ENCODE results near the gene MAD2L1BP. TPM values are rescaled to one million over a fixed set of nuclear protein-coding genes. Genes with fewer than 3 reads are reported as not detected.
"Not testable (repeated sequence)": the region's sequence is repeated elsewhere in the genome, so short reads cannot be mapped to it uniquely, and the experiment has no call there.

MAD2L1BP gene
- total RNA-seq, 1 experiment from 2014 or later: 44.2 TPM

DNA sequence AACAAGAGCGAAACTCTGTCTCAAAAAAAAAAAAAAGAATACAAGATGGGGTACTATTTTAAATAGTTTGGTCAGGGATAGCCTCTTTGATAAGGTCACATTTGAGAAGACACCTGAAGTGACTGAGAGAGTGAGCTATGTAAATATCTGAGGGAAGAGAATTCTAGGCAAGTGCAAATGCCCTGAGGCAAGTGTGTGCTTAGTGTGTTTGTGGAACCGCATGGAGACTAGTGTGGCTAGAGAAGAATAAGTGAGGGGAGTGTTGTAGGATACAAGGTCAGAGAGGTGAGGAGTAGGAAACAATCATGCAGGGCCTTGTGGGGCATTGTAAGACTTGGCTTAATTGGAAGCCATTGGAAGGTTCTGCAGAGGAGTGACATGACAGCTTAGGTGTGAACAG, 12.6 kb downstream of the MAD2L1BP start:
- intact Hi-C loops (cut with micrococcal nuclease; ENCODE audit: unreplicated experiment): no loop called here
- no peak for ATAC-seq

DNA sequence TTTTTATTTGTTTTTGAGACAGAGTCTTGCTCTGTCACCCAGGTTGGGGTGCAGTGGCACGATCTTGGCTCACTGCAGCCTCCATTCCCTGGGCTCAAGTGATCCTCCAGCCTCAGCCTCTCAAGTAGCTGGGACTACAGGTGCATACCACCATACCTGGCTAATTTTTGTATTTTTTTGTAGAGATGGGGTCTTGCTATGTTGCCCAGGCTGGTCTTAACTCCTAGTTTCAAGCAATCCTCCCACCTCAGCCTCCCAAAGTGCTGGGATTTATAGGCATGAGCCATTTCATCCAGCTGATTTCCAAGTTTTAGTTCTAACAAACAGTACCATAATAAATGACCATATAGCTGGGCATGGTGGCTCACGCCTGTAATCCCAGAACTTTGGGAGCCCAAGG, 17.2 kb downstream of the MAD2L1BP start:
- H3K9me3 ChIP-seq (ENCODE audit: control insufficient read depth, insufficient read depth, low read depth, low read length); ATAC-seq; BruUV-seq (replicated peaks); H3K27ac ChIP-seq (ENCODE audit: low read length); POLR2A ChIA-PET; H3K27me3 ChIP-seq (ENCODE audit: control insufficient read depth, insufficient read depth, low read length); intact Hi-C loops (cut with micrococcal nuclease; ENCODE audit: unreplicated experiment); CTCF ChIA-PET; H3K36me3 ChIP-seq (ENCODE audit: control insufficient read depth, insufficient read depth, low read length); H3K4me3 ChIP-seq (ENCODE audit: low read depth in 2 of 2, low read length in 2 of 2); H3K4me1 ChIP-seq (ENCODE audit: control insufficient read depth, insufficient read depth, low read length); in situ Hi-C loops (cut with HindIII; ENCODE audit: low pct_unique_long_range_greater_than_20kb, low sequenced_read_pairs); DNase-seq (ENCODE audit: low read depth, low spot score): not testable (repeated sequence)

More for the DNA sequence above, 12.6 kb downstream of the MAD2L1BP start:
- no peak for DNase-seq (ENCODE audit: low read depth, low spot score)
- ChIA-PET POLR2A (no interaction called here), CTCF (no interaction called here)
- peaks cover 2% of the 10 kb centered on the region; the same call in 1 of the 2 replicates for H3K4me1 ChIP-seq (ENCODE audit: control insufficient read depth, insufficient read depth, low read length)
- H3K27ac ChIP-seq (ENCODE audit: low read length): no peak overlapping the region
- BruUV-seq (replicated peaks): no TSS peak
- H3K27me3 ChIP-seq (ENCODE audit: control insufficient read depth, insufficient read depth, low read length): no peaks in the 10 kb centered on the region
- in situ Hi-C loops (cut with HindIII; ENCODE audit: low pct_unique_long_range_greater_than_20kb, low sequenced_read_pairs): no loop called here
- no peaks in the 10 kb centered on the region for H3K36me3 ChIP-seq (ENCODE audit: control insufficient read depth, insufficient read depth, low read length)
- H3K4me3 ChIP-seq (ENCODE audit: low read depth in 2 of 2, low read length in 2 of 2): no peak overlapping the region
- no peak for TF ChIP-seq TCF7L2 (IDR thresholded peaks at IDR 0.05; ENCODE audit: low read depth, low read length)
- no peak for TF ChIP-seq SIN3A (IDR thresholded peaks at IDR 0.05; ENCODE audit: borderline replicate concordance, insufficient read depth, low read depth, low read length)
- TF ChIP-seq, protein P1, sequence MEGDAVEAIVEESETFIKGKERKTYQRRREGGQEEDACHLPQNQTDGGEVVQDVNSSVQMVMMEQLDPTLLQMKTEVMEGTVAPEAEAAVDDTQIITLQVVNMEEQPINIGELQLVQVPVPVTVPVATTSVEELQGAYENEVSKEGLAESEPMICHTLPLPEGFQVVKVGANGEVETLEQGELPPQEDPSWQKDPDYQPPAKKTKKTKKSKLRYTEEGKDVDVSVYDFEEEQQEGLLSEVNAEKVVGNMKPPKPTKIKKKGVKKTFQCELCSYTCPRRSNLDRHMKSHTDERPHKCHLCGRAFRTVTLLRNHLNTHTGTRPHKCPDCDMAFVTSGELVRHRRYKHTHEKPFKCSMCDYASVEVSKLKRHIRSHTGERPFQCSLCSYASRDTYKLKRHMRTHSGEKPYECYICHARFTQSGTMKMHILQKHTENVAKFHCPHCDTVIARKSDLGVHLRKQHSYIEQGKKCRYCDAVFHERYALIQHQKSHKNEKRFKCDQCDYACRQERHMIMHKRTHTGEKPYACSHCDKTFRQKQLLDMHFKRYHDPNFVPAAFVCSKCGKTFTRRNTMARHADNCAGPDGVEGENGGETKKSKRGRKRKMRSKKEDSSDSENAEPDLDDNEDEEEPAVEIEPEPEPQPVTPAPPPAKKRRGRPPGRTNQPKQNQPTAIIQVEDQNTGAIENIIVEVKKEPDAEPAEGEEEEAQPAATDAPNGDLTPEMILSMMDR (IDR thresholded peaks at IDR 0.05): no peak
- H3K9me3 ChIP-seq (ENCODE audit: control insufficient read depth, insufficient read depth, low read depth, low read length): no peaks in the 10 kb centered on the region

GRCh38 chr6:43657221-43657802, 21.7 kb downstream of the MAD2L1BP start:
- H3K27ac ChIP-seq (ENCODE audit: low read length): no peak overlapping the region
- ATAC-seq (no peak), DNase-seq (ENCODE audit: low read depth, low spot score) (no peak)
- H3K4me3 ChIP-seq (ENCODE audit: low read depth in 2 of 2, low read length in 2 of 2): no peak overlapping the region
- POLR2A ChIA-PET: no interaction called here
- TF ChIP-seq POLR2AphosphoS5 (IDR thresholded peaks at IDR 0.05; ENCODE audit: low read depth, low read length) (no peak), SIN3A (IDR thresholded peaks at IDR 0.05; ENCODE audit: borderline replicate concordance, insufficient read depth, low read depth, low read length) (no peak), TCF7L2 (IDR thresholded peaks at IDR 0.05; ENCODE audit: low read depth, low read length) (no peak)
- TF ChIP-seq, protein P1 (IDR thresholded peaks at IDR 0.05): no peak
- TF ChIP-seq, protein P2, sequence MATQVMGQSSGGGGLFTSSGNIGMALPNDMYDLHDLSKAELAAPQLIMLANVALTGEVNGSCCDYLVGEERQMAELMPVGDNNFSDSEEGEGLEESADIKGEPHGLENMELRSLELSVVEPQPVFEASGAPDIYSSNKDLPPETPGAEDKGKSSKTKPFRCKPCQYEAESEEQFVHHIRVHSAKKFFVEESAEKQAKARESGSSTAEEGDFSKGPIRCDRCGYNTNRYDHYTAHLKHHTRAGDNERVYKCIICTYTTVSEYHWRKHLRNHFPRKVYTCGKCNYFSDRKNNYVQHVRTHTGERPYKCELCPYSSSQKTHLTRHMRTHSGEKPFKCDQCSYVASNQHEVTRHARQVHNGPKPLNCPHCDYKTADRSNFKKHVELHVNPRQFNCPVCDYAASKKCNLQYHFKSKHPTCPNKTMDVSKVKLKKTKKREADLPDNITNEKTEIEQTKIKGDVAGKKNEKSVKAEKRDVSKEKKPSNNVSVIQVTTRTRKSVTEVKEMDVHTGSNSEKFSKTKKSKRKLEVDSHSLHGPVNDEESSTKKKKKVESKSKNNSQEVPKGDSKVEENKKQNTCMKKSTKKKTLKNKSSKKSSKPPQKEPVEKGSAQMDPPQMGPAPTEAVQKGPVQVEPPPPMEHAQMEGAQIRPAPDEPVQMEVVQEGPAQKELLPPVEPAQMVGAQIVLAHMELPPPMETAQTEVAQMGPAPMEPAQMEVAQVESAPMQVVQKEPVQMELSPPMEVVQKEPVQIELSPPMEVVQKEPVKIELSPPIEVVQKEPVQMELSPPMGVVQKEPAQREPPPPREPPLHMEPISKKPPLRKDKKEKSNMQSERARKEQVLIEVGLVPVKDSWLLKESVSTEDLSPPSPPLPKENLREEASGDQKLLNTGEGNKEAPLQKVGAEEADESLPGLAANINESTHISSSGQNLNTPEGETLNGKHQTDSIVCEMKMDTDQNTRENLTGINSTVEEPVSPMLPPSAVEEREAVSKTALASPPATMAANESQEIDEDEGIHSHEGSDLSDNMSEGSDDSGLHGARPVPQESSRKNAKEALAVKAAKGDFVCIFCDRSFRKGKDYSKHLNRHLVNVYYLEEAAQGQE (IDR thresholded peaks at IDR 0.05; ENCODE audit: insufficient read depth in 1 of 2, low read depth in 2 of 2, low read length in 1 of 2): no peak
- BruUV-seq (replicated peaks): no TSS peak
- no peaks in the 10 kb centered on the region for H3K9me3 ChIP-seq (ENCODE audit: control insufficient read depth, insufficient read depth, low read depth, low read length)
- CTCF ChIA-PET: no interaction called here
- no peaks in the 10 kb centered on the region for H3K36me3 ChIP-seq (ENCODE audit: control insufficient read depth, insufficient read depth, low read length)
- in situ Hi-C loops (cut with HindIII; ENCODE audit: low pct_unique_long_range_greater_than_20kb, low sequenced_read_pairs): no loop called here
- no peaks in the 10 kb centered on the region for H3K27me3 ChIP-seq (ENCODE audit: control insufficient read depth, insufficient read depth, low read length)
- intact Hi-C loops (cut with micrococcal nuclease; ENCODE audit: unreplicated experiment): no loop called here
- H3K4me1 ChIP-seq (ENCODE audit: control insufficient read depth, insufficient read depth, low read length): no peaks in the 10 kb centered on the region

Data from Panc1 (cell line).